Loucy (cell line): ENCODE measurements around the gene RAI1.

Experiments
- H2AFZ ChIP-seq: fragments of 200-600 bp; sonication (generic); 2 replicates; pipeline ENCODE4 v1.6.0; 2016; ENCODE audit warnings: antibody characterized with exemption, mild to moderate bottlenecking, low read length, moderate library complexity
- H3F3A ChIP-seq: fragments of 200-600 bp; 2 replicates; pipeline ENCODE4 v1.6.0; 2016; ENCODE audit warnings: antibody characterized with exemption, low read depth, mild to moderate bottlenecking
- H3K27me3 ChIP-seq: fragments of 200-600 bp; sonication (generic); 2 replicates; pipeline ENCODE4 v1.6.1; 2014; ENCODE audit warnings: low read length, mild to moderate bottlenecking; ENCODE audit not compliant: insufficient read depth, poor library complexity, severe bottlenecking
- H3K36me3 ChIP-seq: fragments of 200-600 bp; sonication (generic); 2 replicates; pipeline ENCODE4 v1.6.1; 2016; ENCODE audit warnings: low read length; ENCODE audit not compliant: insufficient read depth
- H3K4me1 ChIP-seq: fragments of 200-600 bp; sonication (generic); 2 replicates; pipeline ENCODE4 v1.5.1; 2014; ENCODE audit warnings: low read length, mild to moderate bottlenecking; ENCODE audit not compliant: insufficient read depth, poor library complexity, severe bottlenecking
- H3K4me2 ChIP-seq: fragments of 200-600 bp; sonication (generic); 2 replicates; pipeline ENCODE4 v1.6.0; 2014; ENCODE audit warnings: antibody characterized with exemption, low read length, low read depth, mild to moderate bottlenecking; ENCODE audit not compliant: poor library complexity, severe bottlenecking
- H3K4me3 ChIP-seq: fragments of 200-600 bp; sonication (generic); 2 replicates; pipeline ENCODE4 v1.5.1; 2014; ENCODE audit warnings: low read length, mild to moderate bottlenecking, mixed read lengths; ENCODE audit not compliant: poor library complexity, severe bottlenecking
- H3K79me2 ChIP-seq: fragments of 200-600 bp; sonication (generic); 2 replicates; pipeline ENCODE4 v1.6.1; 2014; ENCODE audit warnings: low read length; ENCODE audit not compliant: insufficient read depth
- H3K9ac ChIP-seq: fragments of 200-600 bp; sonication (generic); 2 replicates; pipeline ENCODE4 v1.6.0; 2014; ENCODE audit warnings: mild to moderate bottlenecking, low read depth, low read length, moderate library complexity; ENCODE audit not compliant: poor library complexity, severe bottlenecking
- H3K9me2 ChIP-seq: fragments of 200-600 bp; sonication (generic); replicated peaks from 2 replicates; pipeline ENCODE4 v1.6.1; 2016; ENCODE audit warnings: low read depth, low read length, mixed read lengths
- H3K9me3 ChIP-seq: fragments of 200-600 bp; sonication (generic); 2 replicates; pipeline ENCODE4 v1.6.1; 2014; ENCODE audit warnings: mild to moderate bottlenecking, antibody characterized with exemption, low read length, low read depth; ENCODE audit not compliant: insufficient read depth
- H4K20me1 ChIP-seq: fragments of 200-600 bp; sonication (generic); 2 replicates; pipeline ENCODE4 v1.6.0; 2014; ENCODE audit warnings: antibody characterized with exemption, low read length, mild to moderate bottlenecking; ENCODE audit not compliant: insufficient read depth, poor library complexity, severe bottlenecking
- CTCF ChIP-seq: fragments of 200-600 bp; sonication (generic); conservative IDR thresholded peaks from 2 replicates; pipeline ENCODE4 v1.5.1; 2014; ENCODE audit warnings: mild to moderate bottlenecking, antibody characterized with exemption, low read length
- EZH2phosphoT487 ChIP-seq: fragments of 200-600 bp; IDR thresholded peaks from 2 replicates; pipeline ENCODE4 v1.6.1; 2018; ENCODE audit warnings: antibody characterized with exemption, mild to moderate bottlenecking, moderate library complexity, borderline replicate concordance

Gene RAI1

GRCh38 chr17:17789828-17790636 is 108.8 kb downstream of the RAI1 start:
- Histone ChIP-seq H3K4me2 (peak overlapping the region; percentile 27), H3K79me2 (peaks cover 80% of the 10 kb centered on the region), H3K27me3 (no peaks in the 10 kb centered on the region), H3K9me2 (no peaks in the 10 kb centered on the region), H2AFZ (no peak overlapping the region), H3K9ac (peak overlapping the region; percentile 34), H4K20me1 (peaks cover 79% of the 10 kb centered on the region), H3F3A (no peaks in the 10 kb centered on the region), H3K4me1 (peaks cover 36% of the 10 kb centered on the region), H3K36me3 (peaks cover 24% of the 10 kb centered on the region; the same call in 1 of the 2 replicates), H3K4me3 (no peak overlapping the region), H3K9me3 (no peaks in the 10 kb centered on the region)
- no peak for TF ChIP-seq EZH2phosphoT487

GRCh38 chr17:17790637-17791464 is 109.6 kb downstream of the RAI1 start:
- Histone ChIP-seq H3K36me3 (peaks cover 32% of the 10 kb centered on the region; the same call in 1 of the 2 replicates), H4K20me1 (peaks cover 74% of the 10 kb centered on the region), H3K4me1 (peaks cover 28% of the 10 kb centered on the region), H3K4me2 (peak overlapping the region; percentile 27), H3K9me2 (no peaks in the 10 kb centered on the region), H2AFZ (no peak overlapping the region), H3K79me2 (peaks cover 72% of the 10 kb centered on the region), H3F3A (no peaks in the 10 kb centered on the region), H3K9ac (peak overlapping the region; percentile 32), H3K27me3 (no peaks in the 10 kb centered on the region), H3K9me3 (no peaks in the 10 kb centered on the region), H3K4me3 (no peak overlapping the region)
- no peak for TF ChIP-seq EZH2phosphoT487

- H3K4me2 ChIP-seq = peak overlapping the region; percentile 8
- H3K9ac ChIP-seq = no peak overlapping the region
Observed at GRCh38 chr17:17792037-17792550, 110.8 kb downstream of the RAI1 start.

More at GRCh38 chr17:17792037-17792550, 110.8 kb downstream of the RAI1 start:
- Histone ChIP-seq H2AFZ (no peak overlapping the region), H3K79me2 (peaks cover 60% of the 10 kb centered on the region), H3K9me2 (no peaks in the 10 kb centered on the region), H3K4me3 (no peak overlapping the region), H3F3A (no peaks in the 10 kb centered on the region), H3K9me3 (no peaks in the 10 kb centered on the region), H3K36me3 (peaks cover 45% of the 10 kb centered on the region; the same call in 1 of the 2 replicates), H3K4me1 (peaks cover 28% of the 10 kb centered on the region), H4K20me1 (peaks cover 67% of the 10 kb centered on the region), H3K27me3 (no peaks in the 10 kb centered on the region)
- TF ChIP-seq CTCF = no peak
